ENCODE results near the gene CA5A.

The CA5A gene

GRCh38 chr16:87961623-87962022 is 25.3 kb upstream of the CA5A start:
- no peak for DNase-seq

- no peak for DNase-seq
Measured at GRCh38 chr16:87960852-87961251, 24.5 kb upstream of the CA5A start.

- DNase-seq, result no peak
Measured at GRCh38 chr16:87960296-87960695, 24.0 kb upstream of the CA5A start.

GRCh38 chr16:87959391-87959990 is 23.2 kb upstream of the CA5A start:
- no peak for DNase-seq

GRCh38 chr16:87958632-87959031 is 22.3 kb upstream of the CA5A start:
- DNase-seq, result no peak

GRCh38 chr16:87957296-87958094 is 21.2 kb upstream of the CA5A start:
- DNase-seq, result no peak

- no peak for DNase-seq
Measured at GRCh38 chr16:87956365-87957231, 20.3 kb upstream of the CA5A start.

GRCh38 chr16:87956098-87956364 is 19.7 kb upstream of the CA5A start:
- DNase-seq, result no peak

GRCh38 chr16:87955302-87956097 is 19.2 kb upstream of the CA5A start:
- no peak for DNase-seq

GRCh38 chr16:87954826-87955225 is 18.5 kb upstream of the CA5A start:
- no peak for DNase-seq

- DNase-seq, result no peak
Measured at GRCh38 chr16:87954361-87954760, 18.0 kb upstream of the CA5A start.

- no peak for DNase-seq
Measured at GRCh38 chr16:87953308-87954215, 17.2 kb upstream of the CA5A start.

- DNase-seq, result no peak
Measured at GRCh38 chr16:87952751-87953150, 16.4 kb upstream of the CA5A start.

GRCh38 chr16:87951552-87952538 is 15.5 kb upstream of the CA5A start:
- DNase-seq, result peak; percentile 63

- DNase-seq, result peak; percentile 98
Measured at GRCh38 chr16:87950765-87951551, 14.6 kb upstream of the CA5A start, which contains the start of gene BANP. BANP (plus strand) TSS chr16:87951434; CDS start chr16:87975116, 23,682 bp downstream.

- DNase-seq, result no peak
Measured at GRCh38 chr16:87949071-87949744, 12.9 kb upstream of the CA5A start.

GRCh38 chr16:87948735-87949070 is 12.4 kb upstream of the CA5A start:
- no peak for DNase-seq

GRCh38 chr16:87948119-87948545 is 11.8 kb upstream of the CA5A start:
- DNase-seq, result peak; percentile 18

Measured in midbrain (tissue), 1 donor.